ENCODE data around the gene TAPBPL.

- TF ChIP-seq CTCF (IDR thresholded peaks at IDR 0.05 in 8 of 11, conservative IDR thresholded peaks at IDR 0.05 in 3 of 11): no peak
- no peak for TF ChIP-seq POLR2A (IDR thresholded peaks at IDR 0.05)
- no peak for TF ChIP-seq POLR2AphosphoS5 (IDR thresholded peaks at IDR 0.05)
Measured at GRCh38 chr12:6420364-6420763, 31.5 kb upstream of the TAPBPL start.
